ENCODE measurements around the gene ENTPD8.
"Not testable (repeated sequence)": the region's sequence is repeated elsewhere in the genome, so short reads cannot be mapped to it uniquely, and the experiment has no call there.

ENTPD8 gene

DNA sequence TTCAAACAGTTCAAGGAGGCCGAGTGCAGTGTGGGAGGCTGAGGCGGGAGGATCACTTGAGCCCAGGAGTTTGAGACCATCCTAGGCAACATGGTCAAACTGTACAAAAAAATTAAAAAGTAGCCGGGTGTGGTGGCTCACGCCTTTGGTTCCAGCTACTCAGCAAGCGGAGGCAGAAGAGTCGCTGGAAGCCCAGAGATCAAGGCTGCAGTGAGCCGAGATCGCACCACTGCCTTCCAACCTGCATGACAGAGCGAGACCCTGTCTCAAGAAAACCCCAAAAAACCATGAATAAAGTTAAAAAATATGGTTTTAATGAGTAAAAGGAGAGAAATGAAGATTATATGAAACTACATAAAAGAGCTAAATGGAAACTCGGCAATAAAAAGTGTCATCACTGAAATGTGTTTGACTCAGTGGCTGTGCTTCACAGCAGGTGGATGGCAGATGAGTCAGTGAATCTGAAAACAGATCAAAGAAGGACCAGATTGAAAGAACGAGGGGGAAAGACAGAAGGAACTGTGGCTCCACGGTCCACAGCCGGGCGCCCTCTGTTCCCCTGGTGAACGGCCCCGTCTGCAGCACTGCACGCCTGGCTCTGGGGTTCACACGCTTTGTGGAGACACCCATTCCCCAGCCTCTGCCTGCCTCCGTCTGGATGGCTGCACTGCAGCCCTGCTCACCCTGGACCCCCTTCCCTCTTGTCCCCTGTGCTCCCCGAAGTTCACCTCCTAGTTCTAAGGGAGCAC is 43.3 kb downstream of the ENTPD8 start:
- no peak for DNase-seq (ENCODE audit: low read depth, low spot score)

DNA sequence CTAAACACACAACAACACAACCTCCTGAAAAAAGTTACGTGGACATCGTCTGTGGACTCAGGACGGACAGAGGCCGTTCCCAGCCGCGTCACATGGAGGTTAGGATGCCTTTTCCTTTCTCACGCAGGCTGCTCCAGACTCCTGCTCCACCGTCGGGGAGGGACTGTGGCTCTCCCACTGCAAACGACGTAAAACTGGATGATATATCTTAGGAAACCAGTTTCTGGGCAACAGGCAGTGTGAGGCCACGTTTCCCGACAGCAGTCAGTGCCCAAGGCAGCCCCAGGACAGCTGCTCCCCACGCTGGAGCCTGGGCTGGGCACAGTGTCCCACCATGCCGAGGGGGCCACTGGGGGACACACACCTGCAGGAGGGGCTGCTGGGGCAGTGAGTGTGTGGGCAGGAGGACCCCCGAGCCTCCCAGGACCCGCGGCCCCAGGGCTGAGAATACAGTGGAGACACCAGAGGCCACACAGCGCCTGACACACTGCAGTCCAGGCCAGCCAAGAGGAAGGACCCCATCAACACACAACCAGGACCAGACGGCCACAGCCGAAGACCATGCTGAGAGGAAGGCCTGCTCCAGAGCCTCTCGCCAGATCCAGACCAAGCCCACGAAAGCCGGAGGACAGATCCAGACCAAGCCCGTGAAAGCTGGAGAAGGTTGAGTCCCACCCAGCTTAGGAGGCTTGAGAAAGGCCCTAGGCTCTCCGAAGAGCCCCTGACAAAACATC is 44.4 kb downstream of the ENTPD8 start:
- H3K27ac ChIP-seq = no peak overlapping the region
- no peak for DNase-seq (ENCODE audit: low read depth, low spot score)

More for the DNA sequence above, 43.3 kb downstream of the ENTPD8 start:
- no peak overlapping the region for H3K27ac ChIP-seq

DNA sequence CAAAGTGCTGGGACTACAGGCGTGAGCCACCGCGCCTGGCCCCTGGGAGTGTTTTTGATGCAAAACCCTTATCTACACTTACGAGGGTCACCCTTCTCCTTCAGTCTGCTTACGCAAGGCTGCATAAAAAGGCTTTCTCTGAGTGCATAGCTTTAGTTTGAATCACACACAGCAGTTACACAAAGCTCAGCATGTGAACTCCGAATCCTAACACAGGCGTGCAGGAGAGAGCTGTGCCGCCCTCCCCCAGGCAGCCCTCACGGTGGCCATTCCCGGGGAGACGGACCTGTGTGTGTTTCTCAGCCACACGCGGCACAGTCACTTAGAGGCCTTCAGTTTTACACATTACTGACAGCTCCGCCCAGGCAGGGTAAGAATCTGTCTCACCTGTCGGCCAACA is 44.9 kb downstream of the ENTPD8 start:
- no peak for DNase-seq (ENCODE audit: low read depth, low spot score)
- no peak overlapping the region for H3K27ac ChIP-seq

DNA sequence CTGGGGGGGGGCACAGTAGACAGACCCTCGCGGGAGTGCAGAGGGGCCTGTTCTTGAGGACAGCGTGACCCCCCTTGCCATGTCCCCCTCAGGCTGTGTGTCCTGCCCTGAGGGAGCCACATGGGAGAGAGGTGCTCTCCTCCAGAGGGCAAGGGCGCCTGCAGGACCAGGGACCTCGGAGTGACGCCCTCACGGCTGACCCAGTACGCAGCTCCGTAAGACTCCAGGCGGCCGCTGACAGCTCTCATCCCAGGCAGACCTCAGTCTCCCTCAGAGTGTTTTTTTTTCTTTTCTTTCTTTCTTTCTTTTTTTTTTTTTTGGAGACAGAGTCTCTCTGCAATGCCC is 45.5 kb downstream of the ENTPD8 start:
- H3K27ac ChIP-seq = no peak overlapping the region
- DNase-seq (ENCODE audit: low read depth, low spot score) = no peak

DNA sequence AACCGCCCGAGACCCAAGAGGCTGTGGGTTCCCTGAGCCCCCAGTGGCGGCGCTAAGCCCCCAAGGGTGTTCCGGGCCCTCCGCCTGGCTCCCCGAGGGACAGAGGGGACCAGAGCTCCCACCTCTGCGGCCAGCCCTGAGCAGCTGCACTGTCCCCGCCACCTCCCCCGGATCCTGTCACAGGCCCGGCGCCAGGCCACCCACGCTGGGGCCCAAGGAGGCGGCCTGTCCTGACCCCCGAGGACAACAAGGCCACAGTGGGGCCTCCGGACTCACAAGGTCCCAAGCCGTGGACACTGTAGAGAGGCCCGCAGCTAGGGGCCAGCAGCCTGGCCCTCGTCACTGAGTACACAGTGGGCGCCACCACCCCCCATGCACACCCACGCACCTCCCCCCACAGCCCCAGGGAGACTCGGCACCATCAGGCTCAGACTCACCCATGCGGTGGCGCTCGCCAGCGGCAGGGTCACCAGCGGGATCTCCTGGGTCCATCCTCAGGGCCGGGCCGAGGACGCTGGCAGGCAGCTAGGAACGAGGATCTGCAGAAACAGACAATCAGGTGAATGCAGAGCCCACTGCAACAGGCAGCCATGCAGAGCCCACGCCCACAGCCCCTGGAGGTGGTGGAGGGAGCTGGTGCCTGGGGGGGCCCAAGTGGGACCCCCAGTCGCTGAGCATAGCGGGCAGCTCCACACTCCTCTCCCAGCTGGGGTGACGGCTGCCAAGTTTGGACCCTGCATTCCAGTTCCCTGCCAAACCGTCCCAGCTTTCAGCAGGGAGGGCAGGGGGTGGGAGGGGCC is 46.1 kb downstream of the ENTPD8 start:
- no peak overlapping the region for H3K27ac ChIP-seq
- no peak for DNase-seq (ENCODE audit: low read depth, low spot score)

DNA sequence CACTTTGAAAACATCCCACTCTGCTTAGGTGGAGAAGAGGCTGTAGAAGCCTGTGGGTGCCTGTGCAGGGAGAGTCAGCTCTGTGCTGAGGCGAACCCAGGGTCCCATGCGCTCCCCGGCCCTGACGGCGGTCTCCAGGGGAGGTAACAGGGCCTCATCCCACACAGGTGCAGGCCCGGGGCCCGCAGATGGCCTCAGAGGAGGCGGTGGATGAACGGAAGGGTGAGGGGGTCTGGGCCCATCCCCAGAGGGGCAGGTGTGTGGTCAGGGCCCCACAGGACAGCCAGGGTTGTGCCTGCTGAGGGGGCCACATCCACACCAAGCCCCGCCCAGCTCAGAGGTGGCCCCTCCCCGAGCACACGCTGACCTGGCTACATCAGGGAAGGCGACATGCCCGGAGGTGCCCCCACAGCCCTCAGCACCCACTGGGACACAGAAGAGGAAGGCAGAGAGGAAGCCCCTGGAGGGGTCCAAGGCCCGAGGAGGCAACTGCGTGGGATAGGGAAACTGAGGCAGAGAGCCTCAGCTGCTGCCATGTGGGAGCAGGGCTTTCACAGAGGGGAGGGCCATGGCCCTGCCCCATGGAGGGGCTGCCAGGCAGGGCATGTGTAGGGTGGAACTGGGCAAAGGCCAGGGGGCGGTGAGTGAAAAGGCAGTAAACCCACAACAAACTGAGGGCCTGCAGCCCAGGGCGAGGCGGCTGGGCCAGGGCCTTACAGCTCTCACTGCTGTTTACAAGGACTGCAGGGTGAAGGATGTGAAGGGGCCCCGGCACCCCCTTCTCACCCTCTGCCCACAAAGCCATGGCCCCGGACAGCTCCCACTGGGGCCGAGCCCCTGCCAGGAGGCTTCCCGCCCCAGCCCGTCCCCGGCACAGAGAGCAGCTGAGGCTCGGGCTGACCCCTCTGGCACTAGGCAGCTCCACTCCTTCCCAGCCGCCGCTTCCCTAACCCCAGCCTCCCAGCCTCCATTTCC is 47.7 kb downstream of the ENTPD8 start:
- H3K27ac ChIP-seq = no peak overlapping the region

DNA sequence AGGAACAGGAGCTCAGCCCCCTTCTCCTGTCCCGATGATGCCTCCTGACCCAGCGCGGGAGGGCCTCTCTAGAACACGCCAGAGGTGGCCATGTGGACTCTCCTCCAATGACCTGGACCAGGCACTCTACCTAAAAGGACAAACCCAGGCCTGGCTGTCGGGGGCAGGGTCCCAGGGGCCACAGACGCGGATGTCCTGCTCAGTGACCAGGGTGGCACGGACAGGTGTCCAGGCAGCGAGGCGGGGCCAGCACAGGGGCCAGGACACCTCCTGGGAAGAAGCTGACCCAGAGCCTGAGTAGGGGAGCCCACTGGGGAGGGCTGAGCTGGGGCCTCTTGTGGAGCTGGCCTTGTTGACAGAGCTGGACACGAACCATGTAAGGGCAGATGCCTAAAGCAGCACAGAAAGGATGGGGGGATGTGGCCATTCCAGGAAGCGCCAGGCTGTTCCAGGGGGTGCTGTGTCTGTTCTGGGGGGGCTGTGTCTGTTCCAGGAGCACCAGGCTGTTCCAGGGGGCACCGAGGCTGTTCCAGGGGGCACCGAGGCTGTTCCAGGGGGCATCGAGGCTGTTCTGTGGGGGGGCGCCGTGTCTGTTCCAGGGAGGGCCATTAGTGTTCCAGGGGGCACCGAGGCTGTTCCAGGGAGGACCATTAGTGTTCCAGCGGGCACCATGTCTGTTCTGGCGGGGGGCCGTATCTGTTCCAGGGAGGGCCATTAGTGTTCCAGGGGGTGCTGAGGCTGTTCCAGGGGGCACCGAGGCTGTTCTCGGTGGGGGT is 48.7 kb downstream of the ENTPD8 start:
- no peak for DNase-seq (ENCODE audit: low read depth, low spot score)
- H3K27ac ChIP-seq = no peak overlapping the region

More for the DNA sequence above, 47.7 kb downstream of the ENTPD8 start:
- DNase-seq (ENCODE audit: low read depth, low spot score) = no peak

DNA sequence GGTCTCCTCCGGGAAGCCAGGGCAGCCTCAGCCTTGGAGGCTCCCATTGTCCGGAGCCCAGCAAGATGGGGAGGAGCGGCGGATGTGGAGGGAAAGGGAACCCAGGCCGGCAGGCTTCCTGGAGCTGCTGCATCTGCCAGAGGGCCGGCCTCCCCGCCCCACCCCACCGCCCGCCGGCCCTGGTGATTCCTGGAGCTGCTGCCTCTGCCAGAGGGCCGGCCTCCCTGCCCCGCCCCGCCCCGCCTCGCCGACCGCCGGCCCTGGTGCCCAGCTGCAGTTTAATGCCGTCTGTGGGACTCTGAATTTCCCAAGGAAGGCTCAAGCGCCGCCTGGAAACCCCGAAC is 49.8 kb downstream of the ENTPD8 start:
- DNase-seq (ENCODE audit: low read depth, low spot score) = no peak
- no peak overlapping the region for H3K27ac ChIP-seq

DNA sequence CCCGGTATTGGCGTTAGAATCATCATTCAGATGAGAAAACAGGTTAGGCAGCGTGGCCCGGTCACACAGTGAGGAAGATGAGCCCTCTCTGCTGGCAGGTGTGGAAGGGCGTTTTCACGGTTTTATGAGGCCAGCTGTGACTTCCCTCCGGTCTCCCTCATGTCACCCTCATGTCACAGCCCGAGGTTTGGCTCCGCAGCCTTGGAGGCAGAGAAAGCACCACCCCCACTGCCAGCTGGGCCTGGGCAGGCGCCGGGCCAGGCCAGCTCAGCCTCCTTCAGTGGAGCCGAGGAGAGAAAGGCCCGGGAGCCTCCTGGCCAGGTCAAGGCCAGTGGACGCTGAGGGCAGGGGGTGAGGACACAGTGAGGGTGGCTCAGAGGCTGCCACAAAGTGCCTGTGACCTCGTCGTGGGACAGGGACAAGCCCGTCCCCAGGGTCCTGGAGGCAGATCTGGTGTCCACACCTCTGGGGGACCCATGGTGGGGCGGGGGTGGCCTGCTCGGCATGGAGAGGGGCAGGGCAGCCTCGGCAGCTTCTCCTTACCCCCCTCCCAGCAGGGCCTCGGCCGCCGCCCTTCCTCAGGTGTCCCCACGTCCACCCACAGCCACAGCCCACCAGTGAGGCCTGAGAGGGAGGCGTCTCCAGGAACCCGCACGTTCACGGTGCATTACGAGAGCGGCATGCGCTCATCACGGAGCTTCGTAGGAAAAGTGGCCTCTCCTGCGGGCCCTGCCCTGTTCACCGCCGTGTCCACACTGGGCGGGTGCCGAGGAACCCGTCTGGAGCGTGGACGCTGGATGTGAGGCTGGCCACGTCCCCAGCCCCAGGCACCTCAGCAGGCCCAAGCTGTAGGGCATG is 50.4 kb downstream of the ENTPD8 start:
- no peak for DNase-seq (ENCODE audit: low read depth, low spot score)
- H3K27ac ChIP-seq = no peak overlapping the region

DNA sequence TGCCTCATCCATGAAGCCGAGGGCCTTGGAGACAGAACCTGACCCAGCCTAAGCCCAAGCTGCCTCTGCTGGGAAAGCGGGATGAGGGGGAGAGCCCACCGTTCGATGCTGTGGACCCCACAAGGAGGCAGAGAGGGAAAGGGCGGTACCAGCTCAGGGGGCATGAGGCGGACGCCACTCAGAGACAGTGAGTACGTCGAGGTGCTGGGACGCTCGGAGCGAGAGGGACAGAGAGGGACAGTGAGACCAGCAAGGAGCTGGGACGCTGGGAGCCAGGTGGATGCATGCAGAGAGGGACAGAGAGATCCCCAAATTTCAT is 51.8 kb downstream of the ENTPD8 start:
- no peak for DNase-seq (ENCODE audit: low read depth, low spot score)
- H3K27ac ChIP-seq = no peak overlapping the region

DNA sequence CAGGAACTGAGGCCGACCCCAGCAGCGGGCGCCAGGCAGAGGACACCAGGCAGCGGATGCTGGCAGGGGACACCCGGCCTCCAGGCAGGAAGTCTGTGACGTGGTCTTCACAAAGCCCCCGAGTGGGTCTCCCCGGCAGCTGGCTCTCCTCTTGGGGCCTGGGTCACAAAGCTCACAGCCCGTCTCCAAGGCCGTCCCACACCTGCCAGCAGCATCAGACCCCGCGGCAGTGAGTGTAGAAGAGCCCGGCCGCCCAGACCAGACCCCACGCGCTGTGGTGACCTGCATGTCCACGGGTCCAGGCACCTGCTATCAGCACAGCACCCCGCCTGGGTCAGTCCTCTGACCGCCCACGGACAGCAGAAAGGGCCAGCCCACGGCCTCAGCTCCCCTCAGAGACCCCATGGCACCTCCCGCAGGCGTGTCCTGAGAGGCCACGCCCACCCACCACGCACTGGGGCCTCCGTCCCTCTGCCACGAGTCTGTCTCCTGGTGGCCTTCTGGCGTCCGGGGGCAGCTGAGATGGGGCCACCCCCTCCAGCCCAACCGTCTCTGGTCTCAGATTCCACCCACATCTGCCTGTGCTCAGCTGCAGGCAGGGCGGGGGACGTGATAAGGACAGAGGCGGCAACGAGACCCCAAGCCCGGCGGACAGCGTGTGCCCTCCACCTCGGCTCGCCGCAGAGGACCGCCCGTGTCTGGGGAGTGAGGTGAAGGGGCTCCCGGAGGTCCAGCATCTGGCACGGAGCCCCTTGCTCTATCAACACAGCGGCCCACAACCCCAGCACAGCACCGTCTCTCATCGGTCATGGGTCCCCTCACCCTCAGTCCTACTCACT is 52.3 kb downstream of the ENTPD8 start:
- DNase-seq (ENCODE audit: low read depth, low spot score) = no peak
- no peak overlapping the region for H3K27ac ChIP-seq

DNA sequence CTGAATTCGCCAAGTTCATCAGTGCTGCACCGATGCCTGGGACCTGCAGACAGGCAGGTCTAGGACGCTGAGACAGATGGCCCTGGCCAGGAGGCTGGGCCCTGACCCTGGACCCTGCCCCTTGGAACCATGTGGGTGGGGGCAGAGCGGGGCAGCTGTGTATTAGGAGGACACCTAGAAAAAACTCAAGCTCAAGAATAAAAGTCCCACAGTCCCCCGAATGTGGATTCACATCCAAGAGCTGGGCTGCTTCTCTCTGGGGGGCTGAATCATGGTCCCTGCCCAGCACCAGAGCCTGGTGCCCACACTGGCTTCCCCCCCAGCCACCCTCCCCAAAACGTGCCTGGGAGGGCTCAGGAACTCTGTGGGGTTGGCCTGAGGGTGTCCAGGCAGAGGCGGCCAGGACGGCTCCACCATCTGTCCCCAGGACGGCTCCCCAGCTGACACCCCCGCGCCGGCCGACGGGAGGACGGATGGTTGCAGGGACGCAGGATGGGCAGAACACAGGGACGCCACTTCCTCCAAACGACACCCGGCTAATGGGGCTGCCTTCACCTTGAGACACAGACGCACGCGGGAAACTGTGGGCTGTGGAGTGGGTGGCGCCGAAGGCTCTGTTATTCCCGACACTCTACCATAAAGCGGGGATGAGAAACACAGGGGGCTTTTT is 53.1 kb downstream of the ENTPD8 start:
- H3K27ac ChIP-seq = no peak overlapping the region
- no peak for DNase-seq (ENCODE audit: low read depth, low spot score)

DNA sequence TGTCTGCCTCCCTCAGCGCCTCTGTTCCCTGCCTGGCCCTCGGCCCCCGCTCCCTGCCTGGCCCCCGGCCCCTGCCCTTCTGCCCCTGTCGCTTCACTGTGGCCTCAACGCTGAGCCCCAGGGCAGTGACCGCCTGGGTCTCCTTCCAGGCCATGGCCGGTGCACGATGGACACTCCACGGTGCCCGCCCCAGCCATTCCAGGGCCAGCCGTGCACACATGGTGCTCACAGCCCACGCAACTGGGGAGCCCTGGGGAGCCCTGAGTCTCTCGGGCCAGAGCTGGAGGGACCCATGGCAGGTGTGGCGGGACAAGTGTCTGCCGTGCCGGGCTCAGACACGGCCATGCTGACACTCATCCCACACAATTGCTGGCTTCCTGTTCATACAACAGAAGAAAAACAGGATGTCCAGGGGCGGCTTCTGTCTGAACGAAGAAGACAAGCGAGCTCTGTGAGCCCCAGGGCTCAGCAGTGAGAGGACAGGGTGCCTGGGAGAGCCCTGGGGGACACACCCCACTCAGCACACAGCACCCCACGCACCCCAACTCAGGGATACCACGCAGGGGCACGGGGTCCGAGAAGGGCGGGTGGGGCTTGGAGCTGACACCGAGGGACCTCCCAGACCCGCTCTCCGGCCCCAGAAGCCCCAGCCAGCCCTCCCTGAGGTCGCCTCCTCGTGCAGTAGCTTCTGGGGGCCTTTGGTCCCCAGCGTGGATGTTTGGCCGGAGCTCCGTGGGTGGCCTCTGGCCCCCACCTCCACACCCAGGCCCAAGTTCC is 53.9 kb downstream of the ENTPD8 start:
- no peak overlapping the region for H3K27ac ChIP-seq
- DNase-seq (ENCODE audit: low read depth, low spot score) = no peak

DNA sequence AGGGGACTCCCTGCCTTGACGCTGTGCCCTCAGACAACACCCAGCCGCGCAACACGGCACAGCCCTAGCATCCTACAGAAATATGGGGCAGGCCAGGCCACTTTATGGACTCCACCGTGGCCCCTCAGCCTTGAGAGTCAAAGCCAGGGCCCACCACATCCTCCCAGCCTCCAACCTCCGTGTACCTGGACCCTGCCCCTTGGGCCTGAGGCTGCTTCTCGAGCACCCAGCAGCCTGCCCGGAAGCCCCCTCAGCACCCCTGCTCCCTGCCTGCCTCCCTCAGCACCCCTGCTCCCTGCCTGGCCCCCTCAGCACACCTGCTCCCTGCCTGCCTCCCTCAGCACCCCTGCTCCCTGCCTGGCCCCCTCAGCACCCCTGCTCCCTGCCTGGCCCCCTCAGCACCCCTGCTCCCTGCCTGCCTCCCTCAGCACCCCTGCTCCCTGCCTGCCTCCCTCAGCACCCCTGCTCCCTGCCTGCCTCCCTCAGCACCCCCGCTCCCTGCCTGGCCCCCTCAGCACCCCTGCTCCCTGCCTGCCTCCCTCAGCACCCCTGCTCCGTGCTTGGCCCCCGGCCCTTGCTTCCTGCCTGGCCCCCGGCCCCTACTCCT is 54.5 kb downstream of the ENTPD8 start:
- H3K27ac ChIP-seq = not testable (repeated sequence)

DNA sequence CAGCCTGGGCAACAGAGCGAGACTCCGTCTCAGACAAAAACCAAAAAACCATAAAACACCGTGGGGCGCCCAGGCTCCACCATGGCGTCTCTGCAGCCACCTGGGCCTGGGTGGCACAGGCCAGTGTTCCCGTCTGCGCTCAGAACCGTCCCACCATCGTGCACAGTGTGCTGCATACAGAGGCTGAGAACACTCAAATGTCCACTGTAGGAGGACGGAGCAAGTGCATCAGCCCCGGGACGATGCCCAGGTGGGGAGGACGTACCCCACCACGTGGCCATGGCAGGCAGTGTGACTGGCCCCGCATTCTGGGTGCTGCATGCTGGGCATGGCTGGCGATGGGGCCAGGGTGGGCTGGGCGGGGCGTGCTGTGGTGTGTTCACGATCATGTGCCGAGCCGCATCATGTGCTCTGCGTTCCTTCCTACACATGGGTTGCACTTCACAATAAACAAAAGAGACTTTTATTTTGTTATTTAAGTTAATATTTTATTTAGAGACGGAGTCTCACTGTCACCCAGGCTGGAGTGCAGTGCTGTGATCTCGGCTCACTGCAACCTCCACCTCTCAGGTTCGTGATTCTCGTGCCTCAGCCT is 56.0 kb downstream of the ENTPD8 start:
- no peak for DNase-seq (ENCODE audit: low read depth, low spot score)
- H3K27ac ChIP-seq = no peak overlapping the region

More for the DNA sequence above, 54.5 kb downstream of the ENTPD8 start:
- not testable (repeated sequence) for DNase-seq (ENCODE audit: low read depth, low spot score)
